Measurements from ENCODE around the gene MRPL38.

The MRPL38 gene

DNA sequence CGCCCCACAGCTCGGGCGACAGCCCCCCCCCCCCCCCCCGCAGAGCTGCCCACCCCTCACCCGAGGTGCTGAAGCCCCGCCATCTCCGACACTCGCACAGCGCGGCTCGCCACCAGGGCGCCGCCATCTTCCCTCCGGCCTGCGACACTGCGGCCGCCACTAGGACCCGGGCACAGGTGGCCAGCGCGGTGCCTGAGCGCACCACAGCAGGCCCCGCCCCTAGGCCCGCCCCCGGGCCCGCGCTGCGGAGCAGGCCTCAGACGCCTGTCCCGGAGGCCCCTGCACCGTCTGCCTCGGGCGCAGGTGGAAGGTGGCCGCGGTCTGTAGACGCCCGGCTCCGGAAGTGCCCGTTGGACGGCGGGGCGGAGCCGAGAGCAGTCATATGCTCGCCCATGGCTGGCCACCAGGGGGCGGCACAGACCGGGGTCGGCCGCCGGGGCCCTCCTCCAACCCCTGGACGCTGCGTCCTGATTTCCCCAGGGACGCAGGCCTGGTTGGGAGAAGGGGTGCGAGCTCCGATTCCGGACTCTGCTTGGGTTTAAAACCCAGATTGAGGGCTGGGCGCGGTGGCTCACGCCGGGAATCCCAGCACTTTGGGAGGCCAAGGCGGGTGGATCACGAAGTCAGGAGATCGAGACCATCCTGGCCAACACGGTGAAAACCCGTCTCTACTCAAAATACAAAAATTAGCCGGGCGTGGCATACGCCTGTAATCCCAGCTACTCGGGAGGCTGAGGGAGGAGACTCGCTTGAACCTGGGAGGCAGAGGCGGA is at the start of gene MRPL38:
Gene MRPL38, minus strand, starts transcription at position 136 of the 773 bp plus-strand sequence. Its CDS starts 9 bp downstream, at position 127.
- Mint-ChIP-seq H3K27me3 (no peaks in the 10 kb centered on the region), H3K9me3 (no peaks in the 10 kb centered on the region), H3K27ac (peak within 1 kb of the TSS; percentile 93), H3K36me3 (ENCODE audit: low read depth) (peaks cover 40% of the 10 kb centered on the region), H3K4me3 (peak within 1 kb of the TSS; percentile 86), H3K4me1 (ENCODE audit: low read depth) (peaks cover 17% of the 10 kb centered on the region)
- DNase-seq: peak; percentile 99

DNA sequence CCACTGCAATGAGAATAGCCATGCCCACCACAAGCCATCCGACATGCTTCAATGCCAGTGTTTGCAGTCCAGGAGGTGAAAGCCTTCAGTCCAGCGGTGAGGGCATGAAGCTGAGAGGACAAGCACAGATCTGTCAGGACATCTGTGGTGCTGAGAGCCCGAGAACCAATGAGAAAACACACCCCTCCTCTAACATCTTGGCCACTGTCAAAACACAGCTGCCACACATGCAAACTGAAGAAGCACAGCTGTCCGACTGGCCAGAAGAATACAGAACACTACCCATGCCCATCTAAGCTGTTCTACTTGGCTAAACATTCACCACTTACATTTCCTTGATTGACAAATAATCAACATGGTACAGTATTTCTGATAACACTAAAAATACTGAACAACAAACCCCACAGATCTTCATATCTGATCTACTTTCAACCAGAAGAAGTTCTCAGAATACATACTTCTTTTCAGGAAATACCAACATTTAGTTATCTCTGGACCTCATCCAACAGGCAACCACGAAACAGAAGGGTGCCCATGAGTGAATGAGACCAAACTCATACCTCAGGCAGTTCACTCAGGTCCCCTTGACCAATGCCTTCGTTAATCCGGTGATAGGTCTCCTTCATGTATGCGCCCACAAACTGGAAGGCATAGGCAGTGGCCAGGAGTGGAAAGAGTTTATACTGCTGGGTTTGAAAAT is 46.3 kb upstream of the MRPL38 start:
- Mint-ChIP-seq H3K36me3 (ENCODE audit: low read depth) (peaks cover 78% of the 10 kb centered on the region), H3K9me3 (no peaks in the 10 kb centered on the region), H3K27ac (no peak overlapping the region), H3K27me3 (no peaks in the 10 kb centered on the region), H3K4me3 (no peak overlapping the region), H3K4me1 (ENCODE audit: low read depth) (no peaks in the 10 kb centered on the region)
- DNase-seq: no peak

- H3K4me3 Mint-ChIP-seq: no peak overlapping the region
Observed at GRCh38 chr17:75950421-75950820, 45.7 kb upstream of the MRPL38 start.

GRCh38 chr17:75945211-75945610 is 40.5 kb upstream of the MRPL38 start:
- DNase-seq: no peak
- Mint-ChIP-seq H3K9me3 (no peaks in the 10 kb centered on the region), H3K27me3 (no peaks in the 10 kb centered on the region), H3K36me3 (ENCODE audit: low read depth) (peaks cover 49% of the 10 kb centered on the region), H3K27ac (no peak overlapping the region), H3K4me3 (no peak overlapping the region), H3K4me1 (ENCODE audit: low read depth) (peaks cover 13% of the 10 kb centered on the region)

More at GRCh38 chr17:75950421-75950820, 45.7 kb upstream of the MRPL38 start:
- peaks cover 77% of the 10 kb centered on the region for H3K36me3 Mint-ChIP-seq (ENCODE audit: low read depth)
- DNase-seq: no peak
- H3K27me3 Mint-ChIP-seq: no peaks in the 10 kb centered on the region
- H3K9me3 Mint-ChIP-seq: no peaks in the 10 kb centered on the region
- H3K27ac Mint-ChIP-seq: no peak overlapping the region
- no peaks in the 10 kb centered on the region for H3K4me1 Mint-ChIP-seq (ENCODE audit: low read depth)

DNA sequence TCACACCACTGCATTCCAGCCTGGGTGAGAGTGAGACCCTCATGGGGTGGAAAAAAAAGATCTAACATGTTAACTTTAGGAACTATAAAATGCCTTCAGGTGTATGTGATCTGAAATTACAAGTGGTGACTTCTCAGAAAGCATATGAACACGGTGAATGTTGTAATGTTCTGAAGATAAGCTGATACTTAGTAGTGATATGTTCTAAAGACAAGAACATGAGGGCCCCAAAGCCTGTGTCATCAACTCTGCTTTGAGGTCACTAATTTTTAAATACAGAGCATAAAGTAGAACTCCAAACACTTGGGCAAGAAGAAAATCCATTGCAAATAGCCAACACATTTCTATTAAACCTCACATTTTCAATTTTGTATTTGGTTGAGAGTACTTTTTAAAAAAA is 38.8 kb upstream of the MRPL38 start:
- Mint-ChIP-seq H3K36me3 (ENCODE audit: low read depth) (peaks cover 33% of the 10 kb centered on the region), H3K4me3 (no peak overlapping the region), H3K27ac (no peak overlapping the region), H3K4me1 (ENCODE audit: low read depth) (peaks cover 15% of the 10 kb centered on the region), H3K27me3 (no peaks in the 10 kb centered on the region), H3K9me3 (no peaks in the 10 kb centered on the region)
- DNase-seq: no peak

GRCh38 chr17:75942473-75942872 is 37.8 kb upstream of the MRPL38 start:
- Mint-ChIP-seq H3K9me3 (no peaks in the 10 kb centered on the region), H3K27me3 (no peaks in the 10 kb centered on the region), H3K4me3 (no peak overlapping the region), H3K4me1 (ENCODE audit: low read depth) (peaks cover 15% of the 10 kb centered on the region), H3K27ac (no peak overlapping the region), H3K36me3 (ENCODE audit: low read depth) (peaks cover 24% of the 10 kb centered on the region)
- no peak for DNase-seq

DNA sequence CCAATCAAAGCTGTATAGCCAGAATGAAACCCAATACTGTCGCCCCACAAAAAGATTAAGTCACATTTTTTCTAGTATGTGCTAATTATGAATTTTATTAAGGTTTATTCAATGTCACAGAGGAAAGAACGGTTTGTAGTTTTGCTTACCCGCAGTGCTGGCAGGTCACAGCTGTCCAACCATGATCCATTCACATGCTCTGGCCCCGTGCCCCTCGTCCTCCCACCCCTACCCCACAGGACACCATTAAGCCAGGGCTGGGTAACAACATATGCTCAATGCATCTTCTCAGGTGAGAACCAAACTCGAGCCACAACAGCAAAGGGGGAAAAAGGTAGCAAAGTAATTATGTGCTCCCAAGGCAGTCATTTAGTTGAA is 36.7 kb upstream of the MRPL38 start:
- DNase-seq: no peak
- H3K27ac Mint-ChIP-seq: peak overlapping the region; percentile 87

GRCh38 chr17:75940727-75941441 is 36.2 kb upstream of the MRPL38 start, which contains the start of gene FBF1:
Gene FBF1, minus strand, starts transcription at chr17:75941042. Its CDS starts 2,893 bp downstream, at chr17:75938149.
- H3K4me1 Mint-ChIP-seq (ENCODE audit: low read depth): peaks cover 15% of the 10 kb centered on the region
- H3K9me3 Mint-ChIP-seq: no peaks in the 10 kb centered on the region
- no peaks in the 10 kb centered on the region for H3K27me3 Mint-ChIP-seq
- peak; percentile 90 for DNase-seq
- peaks cover 9% of the 10 kb centered on the region for H3K36me3 Mint-ChIP-seq (ENCODE audit: low read depth)
- peak within 1 kb of the TSS; percentile 88 for H3K27ac Mint-ChIP-seq
- H3K4me3 Mint-ChIP-seq: peak within 1 kb of the TSS; percentile 94

More for the DNA sequence above, 36.7 kb upstream of the MRPL38 start:
- Mint-ChIP-seq H3K4me1 (ENCODE audit: low read depth) (peaks cover 15% of the 10 kb centered on the region), H3K4me3 (peak overlapping the region; percentile 94), H3K27me3 (no peaks in the 10 kb centered on the region), H3K36me3 (ENCODE audit: low read depth) (peaks cover 15% of the 10 kb centered on the region), H3K9me3 (no peaks in the 10 kb centered on the region)

- Mint-ChIP-seq H3K4me3 (no peak overlapping the region), H3K9me3 (no peaks in the 10 kb centered on the region), H3K27me3 (no peaks in the 10 kb centered on the region), H3K4me1 (ENCODE audit: low read depth) (peaks cover 15% of the 10 kb centered on the region), H3K36me3 (ENCODE audit: low read depth) (peaks cover 7% of the 10 kb centered on the region), H3K27ac (no peak overlapping the region)
- DNase-seq: no peak
Observed at GRCh38 chr17:75937652-75938051, 33.0 kb upstream of the MRPL38 start.

GRCh38 chr17:75933808-75934207 is 29.1 kb upstream of the MRPL38 start:
- Mint-ChIP-seq H3K9me3 (no peaks in the 10 kb centered on the region), H3K27ac (no peak overlapping the region), H3K36me3 (ENCODE audit: low read depth) (peaks cover 11% of the 10 kb centered on the region), H3K27me3 (no peaks in the 10 kb centered on the region), H3K4me1 (ENCODE audit: low read depth) (no peaks in the 10 kb centered on the region), H3K4me3 (no peak overlapping the region)
- DNase-seq: no peak

- Mint-ChIP-seq H3K4me3 (no peak overlapping the region), H3K27me3 (no peaks in the 10 kb centered on the region), H3K4me1 (ENCODE audit: low read depth) (no peaks in the 10 kb centered on the region), H3K27ac (no peak overlapping the region), H3K9me3 (no peaks in the 10 kb centered on the region), H3K36me3 (ENCODE audit: low read depth) (peaks cover 13% of the 10 kb centered on the region)
- no peak for DNase-seq
Observed at GRCh38 chr17:75932852-75933251, 28.2 kb upstream of the MRPL38 start.

DNA sequence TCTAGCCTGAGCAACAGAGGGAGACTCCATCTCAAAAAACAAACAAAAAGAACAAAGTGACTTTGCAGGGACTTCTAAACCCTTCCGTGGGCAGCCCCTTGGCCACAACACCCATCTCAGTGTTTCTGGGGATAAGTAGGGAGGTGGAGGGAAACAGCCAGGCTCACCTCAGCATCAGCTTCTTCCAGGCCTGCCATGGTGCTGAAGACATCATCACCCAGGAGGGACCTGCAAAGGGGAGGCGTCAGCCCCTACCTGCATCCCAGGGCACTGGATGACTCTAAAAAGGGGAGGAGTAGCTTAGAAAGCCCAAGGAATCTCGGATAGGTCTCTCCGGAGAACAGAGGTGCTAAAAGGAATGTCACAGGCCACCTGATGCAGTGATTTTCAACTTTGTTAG is 26.4 kb upstream of the MRPL38 start:
- no peaks in the 10 kb centered on the region for H3K9me3 Mint-ChIP-seq
- peaks cover 27% of the 10 kb centered on the region for H3K36me3 Mint-ChIP-seq (ENCODE audit: low read depth)
- H3K27ac Mint-ChIP-seq: no peak overlapping the region
- H3K27me3 Mint-ChIP-seq: no peaks in the 10 kb centered on the region
- no peak for DNase-seq
- H3K4me3 Mint-ChIP-seq: no peak overlapping the region
- H3K4me1 Mint-ChIP-seq (ENCODE audit: low read depth): no peaks in the 10 kb centered on the region

DNA sequence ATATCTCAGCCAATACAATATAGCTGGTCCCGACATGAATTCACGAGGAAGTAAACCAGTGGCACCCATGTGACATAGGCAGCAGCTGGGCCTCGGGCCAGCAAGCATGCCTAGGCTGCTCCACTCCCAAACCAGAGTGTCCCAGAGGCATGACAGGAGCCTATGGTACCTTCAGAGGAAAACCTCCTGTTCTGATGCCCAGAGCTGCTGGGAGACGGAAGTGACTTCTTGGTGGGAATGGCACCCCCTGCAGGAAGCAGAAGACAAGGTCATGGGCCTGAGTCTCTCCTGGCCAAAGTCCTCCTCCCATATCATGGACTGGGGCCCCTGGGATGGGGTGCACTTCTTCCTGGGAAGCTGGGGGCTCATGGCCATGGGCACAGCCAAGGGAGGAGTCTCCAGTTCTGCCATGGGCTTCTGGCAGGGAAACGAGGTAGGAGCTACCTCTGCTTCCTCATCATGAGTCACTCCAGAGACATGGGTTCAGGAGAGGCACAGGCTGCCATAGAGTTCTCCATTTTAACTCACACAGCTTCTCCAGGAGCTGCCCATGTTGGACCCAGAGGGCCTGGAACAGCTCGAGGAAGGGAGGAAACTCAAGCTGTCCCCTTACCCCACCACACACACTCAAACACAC is 22.7 kb upstream of the MRPL38 start:
- Mint-ChIP-seq H3K27ac (no peak overlapping the region), H3K36me3 (ENCODE audit: low read depth) (peaks cover 35% of the 10 kb centered on the region), H3K27me3 (no peaks in the 10 kb centered on the region), H3K4me1 (ENCODE audit: low read depth) (no peaks in the 10 kb centered on the region), H3K9me3 (no peaks in the 10 kb centered on the region), H3K4me3 (no peak overlapping the region)
- no peak for DNase-seq

DNA sequence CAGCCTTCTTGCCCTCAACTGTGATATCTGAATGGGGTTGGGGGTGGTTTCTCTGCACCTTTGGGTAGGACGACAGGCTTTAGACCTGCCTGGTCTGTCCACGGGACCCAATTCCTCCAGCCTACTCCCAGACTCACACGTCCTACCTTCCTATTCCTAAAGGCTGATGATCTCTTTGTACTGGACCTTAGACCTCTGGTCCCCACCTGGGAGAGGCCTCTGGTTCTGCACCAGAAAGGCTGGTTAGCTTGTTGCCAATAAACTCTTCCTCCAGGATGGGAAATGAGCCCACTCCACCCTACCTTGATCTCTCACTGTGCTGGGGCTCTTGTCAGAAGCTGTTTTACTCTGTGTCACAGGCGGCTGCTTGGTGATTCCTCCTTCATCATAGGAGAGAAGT is 21.8 kb upstream of the MRPL38 start:
- no peak for DNase-seq
- Mint-ChIP-seq H3K27ac (no peak overlapping the region), H3K4me1 (ENCODE audit: low read depth) (no peaks in the 10 kb centered on the region), H3K27me3 (no peaks in the 10 kb centered on the region), H3K9me3 (no peaks in the 10 kb centered on the region), H3K4me3 (no peak overlapping the region), H3K36me3 (ENCODE audit: low read depth) (peaks cover 35% of the 10 kb centered on the region)
